Measurements from ENCODE around the gene GALNT7.

GALNT7 gene

DNA sequence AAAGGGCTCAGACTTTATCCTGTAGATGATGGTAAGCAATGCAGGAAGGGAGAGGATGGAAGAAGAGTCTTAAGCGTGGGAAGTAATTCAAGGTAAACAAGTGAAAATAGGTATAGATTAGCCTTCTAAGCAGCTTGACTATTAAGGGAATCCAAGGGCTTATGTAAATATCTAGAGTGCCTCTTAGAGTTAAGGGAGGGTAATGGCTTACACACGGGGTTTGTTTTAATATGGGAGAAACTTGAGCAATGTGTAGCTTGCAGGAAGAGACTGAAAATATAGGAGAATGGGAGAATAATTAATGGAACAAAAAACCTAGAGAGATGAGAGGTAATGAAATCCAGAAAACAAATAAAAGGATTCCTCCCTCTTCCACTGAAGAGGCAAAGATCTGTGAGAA is 189.3 kb downstream of the GALNT7 start:
- POLR2A ChIA-PET, result interaction anchor here (0.7 kb wide), 1 partner anchor 24 kb away, joined by 4 read pairs; the partner anchor contains the start of gene HMGB2
- CTCF ChIA-PET, result interaction anchor here (0.8 to 4.7 kb wide), 8 partner anchors 10 to 63 kb away, joined by 3 to 16 read pairs (median 4); no protein-coding TSS in a partner anchor

GRCh38 chr4:173360587-173361221 is 192.1 kb downstream of the GALNT7 start:
- DNase-seq (ENCODE audit: extremely low spot score), result no peak
- CTCF ChIA-PET, result interaction anchor here (0.7 to 0.9 kb wide), 7 partner anchors 8 to 347 kb away, joined by 3 to 6 read pairs (median 3); partner anchors contain the start of gene HMGB2
- no peak for TF ChIP-seq CTCF (IDR thresholded peaks at IDR 0.05; ENCODE audit: control extremely low read depth, extremely low read depth, low read depth, missing control alignments)
- POLR2A ChIA-PET, result no interaction called here

More for the DNA sequence above, 189.3 kb downstream of the GALNT7 start:
- TF ChIP-seq CTCF (IDR thresholded peaks at IDR 0.05; ENCODE audit: control extremely low read depth, extremely low read depth, low read depth, missing control alignments), result no peak
- no peak for DNase-seq (ENCODE audit: extremely low spot score)

DNA sequence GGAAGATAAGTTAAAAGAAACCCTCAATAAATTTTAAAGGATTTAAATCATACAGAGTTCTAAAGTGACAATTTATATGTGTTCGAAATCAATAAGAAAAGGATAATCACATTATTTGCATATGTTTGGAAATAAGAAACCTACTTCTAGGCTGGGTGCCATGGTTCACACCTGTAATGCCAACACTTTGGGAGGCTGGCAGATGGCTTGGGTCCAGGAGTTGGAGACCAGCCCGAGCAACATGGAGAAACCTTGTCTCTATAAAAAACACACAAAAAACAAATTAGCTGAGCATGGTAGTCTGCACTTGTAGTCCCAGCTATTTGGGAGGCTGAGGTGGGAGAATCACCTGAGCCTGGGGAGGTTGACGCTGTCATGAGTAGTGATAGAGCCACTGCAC is 194.1 kb downstream of the GALNT7 start:
- CTCF ChIA-PET, result no interaction called here
- no peak for DNase-seq (ENCODE audit: extremely low spot score)
- POLR2A ChIA-PET, result no interaction called here

GRCh38 chr4:173365359-173365996 is 196.9 kb downstream of the GALNT7 start:
- ChIA-PET POLR2A (no interaction called here), CTCF (interaction anchor here (1.3 to 2.3 kb wide), 3 partner anchors 11 to 47 kb away, joined by 3 to 7 read pairs (median 3); no protein-coding TSS in a partner anchor)
- no peak for TF ChIP-seq CTCF (IDR thresholded peaks at IDR 0.05; ENCODE audit: control extremely low read depth, extremely low read depth, low read depth, missing control alignments)
- no peak for DNase-seq (ENCODE audit: extremely low spot score)

More for the DNA sequence above, 194.1 kb downstream of the GALNT7 start:
- TF ChIP-seq CTCF (IDR thresholded peaks at IDR 0.05; ENCODE audit: control extremely low read depth, extremely low read depth, low read depth, missing control alignments), result no peak

- TF ChIP-seq CTCF (IDR thresholded peaks at IDR 0.05; ENCODE audit: control extremely low read depth, extremely low read depth, low read depth, missing control alignments), result no peak
- POLR2A ChIA-PET, result interaction anchor here (0.8 to 1.0 kb wide), 2 partner anchors 33 to 34 kb away, joined by 3 read pairs; partner anchors contain the start of gene HMGB2
- DNase-seq (ENCODE audit: extremely low spot score), result peak; percentile 38
- CTCF ChIA-PET, result interaction anchor here (0.7 to 3.6 kb wide), 7 partner anchors 11 to 110 kb away, joined by 3 to 16 read pairs (median 3); no protein-coding TSS in a partner anchor
Observed at GRCh38 chr4:173367285-173367684, 198.7 kb downstream of the GALNT7 start.

DNA sequence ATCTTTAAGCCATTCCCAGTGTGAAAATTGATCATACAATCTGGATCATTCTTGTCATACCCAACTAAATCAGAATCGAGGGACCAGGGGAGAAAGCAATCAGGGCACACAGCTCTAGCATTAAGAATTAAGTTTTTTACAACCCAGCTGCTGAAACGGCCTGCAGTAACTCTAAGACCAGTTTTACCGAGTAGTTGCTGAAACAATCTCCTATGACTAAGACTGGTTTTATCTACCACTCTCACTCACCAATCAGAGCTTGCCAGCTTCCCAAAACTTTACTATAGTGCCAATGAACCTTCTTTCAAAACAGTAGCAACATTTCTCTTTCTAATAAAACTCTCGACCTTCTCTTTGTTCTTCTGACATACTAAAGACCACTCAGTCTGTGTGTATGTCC is 199.3 kb downstream of the GALNT7 start:
- DNase-seq (ENCODE audit: extremely low spot score), result no peak

More for the DNA sequence above, 199.3 kb downstream of the GALNT7 start:
- TF ChIP-seq CTCF (IDR thresholded peaks at IDR 0.05; ENCODE audit: control extremely low read depth, extremely low read depth, low read depth, missing control alignments), result no peak
- POLR2A ChIA-PET, result interaction anchor here (0.8 to 1.0 kb wide), 2 partner anchors 34 to 35 kb away, joined by 3 read pairs; partner anchors contain the start of gene HMGB2
- CTCF ChIA-PET, result interaction anchor here (0.7 to 3.6 kb wide), 7 partner anchors 12 to 111 kb away, joined by 3 to 16 read pairs (median 3); no protein-coding TSS in a partner anchor
